Measurements from ENCODE around the gene AAMP. TPM values are rescaled to one million over a fixed set of nuclear protein-coding genes. Genes with fewer than 3 reads are reported as not detected.

AAMP gene
- total RNA-seq, 1 donor from 2014 or later, result 116 TPM

- no peak for DNase-seq (ENCODE audit: low read depth in 2 of 2)
Observed at GRCh38 chr2:218294430-218295022, 24.6 kb upstream of the AAMP start.

GRCh38 chr2:218293715-218294429 is 23.9 kb upstream of the AAMP start:
- DNase-seq (ENCODE audit: low read depth in 2 of 2), result no peak

- DNase-seq (ENCODE audit: low read depth in 2 of 2), result peak; percentile 72 to 79
Observed at GRCh38 chr2:218292048-218293014, 22.4 kb upstream of the AAMP start, which contains the start of gene TMBIM1. TSS of gene TMBIM1 (minus strand) at chr2:218292503. CDS start at chr2:218282141, 10,362 bp downstream.

GRCh38 chr2:218291318-218292047 is 21.5 kb upstream of the AAMP start:
- DNase-seq (ENCODE audit: low read depth in 2 of 2), result peak; percentile 34 to 68

GRCh38 chr2:218290316-218291261 is 20.7 kb upstream of the AAMP start:
- no peak for DNase-seq (ENCODE audit: low read depth in 2 of 2)

GRCh38 chr2:218289639-218290315 is 19.8 kb upstream of the AAMP start:
- DNase-seq (ENCODE audit: low read depth in 2 of 2), result peak in 1 of 2 donors; percentile 60

GRCh38 chr2:218286570-218287459 is 16.9 kb upstream of the AAMP start:
- peak; percentile 92 to 95 for DNase-seq (ENCODE audit: low read depth in 2 of 2)

GRCh38 chr2:218285604-218286003 is 15.7 kb upstream of the AAMP start:
- peak; percentile 33 to 48 for DNase-seq (ENCODE audit: low read depth in 2 of 2)

- DNase-seq (ENCODE audit: low read depth in 2 of 2), result peak; percentile 29 to 73
Observed at GRCh38 chr2:218284106-218284811, 14.3 kb upstream of the AAMP start.

GRCh38 chr2:218282173-218282991 is 12.4 kb upstream of the AAMP start:
- DNase-seq (ENCODE audit: low read depth in 2 of 2), result no peak

GRCh38 chr2:218281449-218281848 is 11.5 kb upstream of the AAMP start:
- DNase-seq (ENCODE audit: low read depth in 2 of 2), result no peak

- DNase-seq (ENCODE audit: low read depth in 2 of 2), result no peak
Observed at GRCh38 chr2:218280260-218280870, 10.4 kb upstream of the AAMP start.

GRCh38 chr2:218278531-218279360 is 8.8 kb upstream of the AAMP start:
- DNase-seq (ENCODE audit: low read depth in 2 of 2), result no peak

- DNase-seq (ENCODE audit: low read depth in 2 of 2), result no peak
Observed at GRCh38 chr2:218277921-218278320, 8.0 kb upstream of the AAMP start.

- no peak for DNase-seq (ENCODE audit: low read depth in 2 of 2)
Observed at GRCh38 chr2:218276986-218277755, 7.2 kb upstream of the AAMP start.
